Glutamatergic neuron (in vitro differentiated cells): ENCODE data around the gene NHLRC4. TPM values are rescaled to one million over a fixed set of nuclear protein-coding genes. Genes with fewer than 3 reads are reported as not detected.

Experiments used
- DNase-seq: peaks from one replicate; pipeline ENCODE4 v3.0.0; 2022
- H3K27ac Mint-ChIP-seq: one replicate; pipeline ENCODE4 v1.8.0; 2020; ENCODE audit warnings: mild to moderate bottlenecking, mixed read lengths, inconsistent platforms; ENCODE audit not compliant: unreplicated experiment
- H3K27me3 Mint-ChIP-seq: one replicate; pipeline ENCODE4 v1.8.0; 2020; ENCODE audit warnings: mild to moderate bottlenecking, moderate library complexity, mixed read lengths, inconsistent platforms; ENCODE audit not compliant: unreplicated experiment
- H3K36me3 Mint-ChIP-seq: one replicate; pipeline ENCODE4 v1.8.0; 2020; ENCODE audit warnings: mild to moderate bottlenecking, mixed read lengths, inconsistent platforms; ENCODE audit not compliant: unreplicated experiment
- H3K4me1 Mint-ChIP-seq: one replicate; pipeline ENCODE4 v1.8.0; 2020; ENCODE audit warnings: mild to moderate bottlenecking, low read depth, mixed read lengths, inconsistent platforms; ENCODE audit not compliant: unreplicated experiment
- H3K4me3 Mint-ChIP-seq: one replicate; pipeline ENCODE4 v1.8.0; 2020; ENCODE audit warnings: mild to moderate bottlenecking, mixed read lengths, inconsistent platforms; ENCODE audit not compliant: unreplicated experiment
- H3K9me3 Mint-ChIP-seq: one replicate; pipeline ENCODE4 v1.8.0; 2020; ENCODE audit warnings: mild to moderate bottlenecking, moderate library complexity, mixed read lengths, inconsistent platforms; ENCODE audit not compliant: unreplicated experiment
- CTCF ChIP-seq: fragments of 200-600 bp; sonication (generic); IDR thresholded peaks from one replicate; pipeline ENCODE4 v1.5.0; 2021; ENCODE audit not compliant: partially characterized antibody, unreplicated experiment
- total RNA-seq: library from RNA; stranded (reverse); fragmentation: NEBNext Ultra II Directional; extraction: Animal tissue kit (Norgen Biotek cat#: 25700); gene quantifications from one replicate; pipeline ENCODE4 v1.2.1, GENCODE V29; 2021; ENCODE audit not compliant: unreplicated experiment

The NHLRC4 gene
- total RNA-seq, 1 donor from 2014 or later, result 3.4 TPM

GRCh38 chr16:589658-590187 lies 22.9 kb downstream of the NHLRC4 start, which contains the start of gene RAB40C:
TSS of gene RAB40C (plus strand) at chr16:590066. CDS start at chr16:590292, 226 bp downstream.
- Mint-ChIP-seq H3K9me3 (peaks cover 25% of the 10 kb centered on the region), H3K4me3 (peak within 1 kb of the TSS; percentile 100), H3K36me3 (peaks cover 7% of the 10 kb centered on the region), H3K27ac (peak within 1 kb of the TSS; percentile 100), H3K27me3 (peaks cover 24% of the 10 kb centered on the region), H3K4me1 (peaks cover 35% of the 10 kb centered on the region)
- no peak for TF ChIP-seq CTCF
- DNase-seq, result peak; percentile 99

GRCh38 chr16:590188-590814 lies 23.5 kb downstream of the NHLRC4 start:
- peak; percentile 53 for DNase-seq
- Mint-ChIP-seq H3K9me3 (peaks cover 26% of the 10 kb centered on the region), H3K4me1 (peaks cover 35% of the 10 kb centered on the region), H3K4me3 (peak overlapping the region; percentile 100), H3K27me3 (peaks cover 24% of the 10 kb centered on the region), H3K27ac (peak overlapping the region; percentile 75), H3K36me3 (peaks cover 7% of the 10 kb centered on the region)
- no peak for TF ChIP-seq CTCF

- Mint-ChIP-seq H3K27me3 (peaks cover 22% of the 10 kb centered on the region), H3K4me1 (peaks cover 35% of the 10 kb centered on the region), H3K36me3 (peaks cover 7% of the 10 kb centered on the region), H3K9me3 (peaks cover 25% of the 10 kb centered on the region), H3K27ac (peak overlapping the region; percentile 75), H3K4me3 (peak overlapping the region; percentile 100)
- DNase-seq, result no peak
- TF ChIP-seq CTCF, result no peak
These were observed 24.0 kb downstream of the NHLRC4 start for GRCh38 chr16:590815-591200.

- Mint-ChIP-seq H3K9me3 (peaks cover 23% of the 10 kb centered on the region), H3K4me3 (peak overlapping the region; percentile 100), H3K36me3 (peaks cover 7% of the 10 kb centered on the region), H3K4me1 (peaks cover 35% of the 10 kb centered on the region), H3K27ac (peak overlapping the region; percentile 75), H3K27me3 (peaks cover 22% of the 10 kb centered on the region)
- DNase-seq, result no peak
- no peak for TF ChIP-seq CTCF
These were observed 24.4 kb downstream of the NHLRC4 start for GRCh38 chr16:591231-591630.

GRCh38 chr16:591892-592517 lies 25.2 kb downstream of the NHLRC4 start:
- TF ChIP-seq CTCF, result no peak
- Mint-ChIP-seq H3K36me3 (peaks cover 7% of the 10 kb centered on the region), H3K27ac (no peak overlapping the region), H3K27me3 (peaks cover 22% of the 10 kb centered on the region), H3K9me3 (peaks cover 26% of the 10 kb centered on the region), H3K4me1 (peaks cover 35% of the 10 kb centered on the region), H3K4me3 (peak overlapping the region; percentile 100)
- DNase-seq, result no peak
